AG08395 (cell line): ENCODE data around the gene MED17.
A peak's percentile ranks its signal among the peaks of the same experiment; 100 is the strongest.

Experiments used
- DNase-seq: peaks from one replicate; pipeline ENCODE4 v3.0.0; 2012; ENCODE audit warnings: mixed read lengths, low spot score

Gene MED17

DNA sequence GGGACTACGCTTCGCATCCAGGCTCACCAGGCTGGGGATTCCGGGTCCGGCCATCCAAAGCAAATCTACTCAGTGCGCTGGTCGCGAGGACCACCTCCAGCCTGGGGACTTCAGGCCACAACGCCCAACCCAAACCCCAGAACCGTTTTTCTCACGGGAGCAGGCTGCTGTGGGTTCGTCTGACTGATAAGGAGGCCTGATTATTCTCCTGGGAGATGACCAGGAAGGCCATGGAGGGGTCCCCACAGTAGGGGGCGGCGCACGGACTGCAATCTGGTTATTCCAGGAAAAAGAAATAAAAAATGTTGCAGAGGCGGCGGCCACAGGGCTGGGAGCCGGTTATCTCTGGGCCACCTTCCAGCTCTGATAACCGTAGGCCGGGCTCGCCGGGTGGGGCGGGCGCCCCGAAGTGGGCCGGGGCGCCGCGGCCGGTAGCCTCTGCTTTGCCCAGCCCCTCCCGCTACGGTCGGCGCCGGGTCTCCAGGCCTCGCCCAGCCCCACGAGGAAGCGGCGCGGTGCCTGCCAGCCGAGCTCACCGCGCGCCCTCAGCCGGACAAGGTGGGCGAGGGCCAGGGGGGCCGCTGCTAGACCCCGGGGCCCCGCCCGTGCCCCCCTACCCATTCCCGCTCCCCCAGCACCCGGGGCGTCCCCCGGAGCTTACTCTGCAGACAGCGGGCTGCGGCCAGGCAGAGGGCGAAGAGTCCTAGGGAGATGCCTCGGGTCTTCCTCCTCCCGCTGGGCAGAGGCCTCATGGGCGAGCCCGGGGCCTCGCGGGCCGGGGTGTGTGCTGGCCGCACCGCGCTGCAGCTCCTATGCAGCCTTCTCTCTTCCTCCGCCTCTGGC lies 65.9 kb downstream of the MED17 start:
- peak; percentile 32 for DNase-seq

DNA sequence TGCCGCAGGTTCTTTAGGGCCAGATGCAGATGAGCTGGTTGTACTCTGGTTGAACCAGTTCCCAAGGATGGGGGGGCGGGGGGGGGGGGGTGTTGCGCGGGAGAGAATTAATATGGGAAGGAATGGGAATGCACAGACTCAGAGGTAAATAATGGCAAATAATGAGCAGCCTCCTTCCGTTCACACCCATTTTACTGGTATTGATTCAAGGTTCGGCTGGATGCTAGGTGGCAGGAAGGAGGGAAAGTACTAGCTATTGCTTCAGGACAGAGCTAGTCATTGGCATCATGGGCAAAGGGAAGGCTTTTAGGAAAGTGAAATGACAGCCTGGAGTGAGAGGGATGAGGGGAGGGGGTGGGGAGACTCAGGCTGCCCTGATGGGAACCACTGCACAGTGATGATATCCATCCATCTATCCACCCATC lies 66.5 kb downstream of the MED17 start, which contains the start of gene VSTM5:
VSTM5 (minus strand) TSS at position 25 of the 425 bp plus-strand sequence. CDS start 116 bp downstream, outside the sequence.
- DNase-seq, result no peak

GRCh38 chr11:93852242-93852641 lies 68.2 kb downstream of the MED17 start:
- DNase-seq, result no peak

DNA sequence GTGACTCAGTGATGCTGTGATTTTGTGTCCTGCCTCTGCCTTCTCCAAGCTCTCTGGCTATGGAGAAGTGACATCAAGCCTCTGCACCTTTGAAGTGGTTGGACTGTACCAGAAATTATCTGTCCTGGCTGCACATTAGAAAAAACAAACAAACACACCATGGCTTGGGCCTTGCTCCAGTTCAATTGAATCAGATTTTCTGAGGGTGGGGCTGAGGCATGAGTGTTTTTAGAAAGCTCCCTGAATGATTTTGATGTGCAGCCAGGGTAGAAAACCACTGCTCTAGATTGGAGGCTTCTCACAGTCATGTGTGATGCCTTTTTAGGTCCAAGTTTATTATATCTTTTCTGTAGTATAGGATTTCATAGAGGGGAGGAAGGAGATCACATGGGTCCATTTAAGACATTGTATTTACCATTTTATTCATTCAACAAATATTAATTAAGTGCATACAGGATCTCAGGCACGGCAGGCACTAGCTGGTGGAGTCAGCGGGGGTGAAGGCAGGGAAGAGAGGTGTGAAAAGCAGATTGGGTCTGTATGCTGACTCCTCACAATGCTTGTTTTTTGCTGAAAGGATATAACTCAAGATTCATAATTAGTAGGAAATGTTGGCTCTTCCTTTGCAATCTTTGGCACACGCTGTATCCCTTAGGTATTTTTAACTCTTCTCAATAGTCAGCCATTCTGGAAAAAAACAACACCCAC lies 73.5 kb downstream of the MED17 start:
- DNase-seq, result no peak

GRCh38 chr11:93858121-93858775 lies 74.2 kb downstream of the MED17 start:
- DNase-seq, result no peak

GRCh38 chr11:93861808-93862207 lies 77.7 kb downstream of the MED17 start:
- DNase-seq, result no peak
